ENCODE data around the gene TASP1. TPM values are rescaled to one million over a fixed set of nuclear protein-coding genes. Genes with fewer than 3 reads are reported as not detected.

The TASP1 gene
- total RNA-seq, 2 donors from 2014 or later = 15.8 to 16.6 TPM

GRCh38 chr20:13478366-13478765 is 160.4 kb downstream of the TASP1 start:
- no peak for TF ChIP-seq CTCF (conservative IDR thresholded peaks at IDR 0.05)
- DNase-seq = no peak
- 95% methylated on average over 2 of the region's 2 CpGs; no CpG with 5 or more reads in 1 of the 2 experiments for WGBS, 2 experiments (ENCODE audit: insufficient coverage in 1 of 2, insufficient read length in 1 of 2)
- Histone ChIP-seq H3K27ac (ENCODE audit: low read depth, low read length) (no peak overlapping the region), H3K9me3 (ENCODE audit: control insufficient read depth, low read length) (no peaks in the 10 kb centered on the region), H3K4me3 (ENCODE audit: low read length) (no peak overlapping the region), H3K4me1 (ENCODE audit: control insufficient read depth, insufficient read depth, low read length) (no peaks in the 10 kb centered on the region), H3K9ac (ENCODE audit: extremely low read depth, low read length, poor library complexity, severe bottlenecking) (no peak overlapping the region), H3K27me3 (ENCODE audit: control insufficient read depth, insufficient read depth, low read length, poor library complexity, severe bottlenecking) (no peaks in the 10 kb centered on the region), H3K36me3 (ENCODE audit: control insufficient read depth, insufficient read depth, low read length) (peaks cover 32% of the 10 kb centered on the region)
- Mint-ChIP-seq H3K4me3 (no peak overlapping the region), H3K4me1 (no peaks in the 10 kb centered on the region), H3K27me3 (ENCODE audit: insufficient read depth) (no peaks in the 10 kb centered on the region), H3K36me3 (ENCODE audit: low read depth) (peaks cover 40% of the 10 kb centered on the region), H3K9me3 (peaks cover 11% of the 10 kb centered on the region), H3K27ac (no peak overlapping the region)

GRCh38 chr20:13474467-13474866 is 164.3 kb downstream of the TASP1 start:
- no peak for TF ChIP-seq CTCF (conservative IDR thresholded peaks at IDR 0.05)
- WGBS, 2 experiments (ENCODE audit: insufficient coverage in 1 of 2, insufficient read length in 1 of 2) = 100% methylated on average over 1 of the region's 1 CpG; no CpG with 5 or more reads in 1 of the 2 experiments
- Histone ChIP-seq H3K36me3 (ENCODE audit: control insufficient read depth, insufficient read depth, low read length) (no peaks in the 10 kb centered on the region), H3K27me3 (ENCODE audit: control insufficient read depth, insufficient read depth, low read length, poor library complexity, severe bottlenecking) (no peaks in the 10 kb centered on the region), H3K4me1 (ENCODE audit: control insufficient read depth, insufficient read depth, low read length) (no peaks in the 10 kb centered on the region), H3K4me3 (ENCODE audit: low read length) (no peak overlapping the region), H3K9me3 (ENCODE audit: control insufficient read depth, low read length) (no peaks in the 10 kb centered on the region), H3K27ac (ENCODE audit: low read depth, low read length) (no peak overlapping the region), H3K9ac (ENCODE audit: extremely low read depth, low read length, poor library complexity, severe bottlenecking) (no peak overlapping the region)
- Mint-ChIP-seq H3K36me3 (ENCODE audit: low read depth) (peaks cover 19% of the 10 kb centered on the region), H3K9me3 (peaks cover 15% of the 10 kb centered on the region), H3K4me3 (no peak overlapping the region), H3K27ac (no peak overlapping the region), H3K27me3 (ENCODE audit: insufficient read depth) (no peaks in the 10 kb centered on the region), H3K4me1 (no peaks in the 10 kb centered on the region)
- no peak for DNase-seq

DNA sequence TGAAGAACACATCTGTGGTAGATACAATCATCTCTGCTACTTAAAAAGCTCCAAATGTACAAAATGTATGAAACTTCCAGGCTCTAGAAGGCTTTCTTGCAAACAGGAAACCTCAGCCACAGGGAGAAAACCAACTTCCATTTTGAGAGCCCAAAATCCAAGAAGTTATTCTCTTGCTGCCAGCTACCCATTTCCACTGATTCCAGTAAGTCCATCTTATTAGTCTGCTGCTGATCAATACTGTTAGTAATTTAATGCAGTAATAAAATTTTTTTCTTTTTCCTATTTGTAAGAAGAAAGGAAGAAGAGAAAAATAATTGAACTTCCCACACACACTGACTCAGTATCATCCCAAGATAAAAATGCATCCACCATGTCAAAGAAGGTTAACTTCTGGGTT is 169.5 kb downstream of the TASP1 start:
- DNase-seq = no peak
- H3K4me1 ChIP-seq (ENCODE audit: control insufficient read depth, insufficient read depth, low read length) = no peaks in the 10 kb centered on the region
- no peak for TF ChIP-seq CTCF (conservative IDR thresholded peaks at IDR 0.05)
- H3K27ac Mint-ChIP-seq = no peak overlapping the region
- H3K36me3 ChIP-seq (ENCODE audit: control insufficient read depth, insufficient read depth, low read length) = peaks cover 3% of the 10 kb centered on the region
- H3K27ac ChIP-seq (ENCODE audit: low read depth, low read length) = no peak overlapping the region
- H3K9me3 Mint-ChIP-seq = peaks cover 18% of the 10 kb centered on the region
- H3K27me3 Mint-ChIP-seq (ENCODE audit: insufficient read depth) = no peaks in the 10 kb centered on the region
- H3K4me3 ChIP-seq (ENCODE audit: low read length) = no peak overlapping the region
- no peaks in the 10 kb centered on the region for H3K27me3 ChIP-seq (ENCODE audit: control insufficient read depth, insufficient read depth, low read length, poor library complexity, severe bottlenecking)
- no peaks in the 10 kb centered on the region for H3K9me3 ChIP-seq (ENCODE audit: control insufficient read depth, low read length)
- H3K4me1 Mint-ChIP-seq = no peaks in the 10 kb centered on the region
- no peak overlapping the region for H3K4me3 Mint-ChIP-seq
- H3K9ac ChIP-seq (ENCODE audit: extremely low read depth, low read length, poor library complexity, severe bottlenecking) = no peak overlapping the region
- H3K36me3 Mint-ChIP-seq (ENCODE audit: low read depth) = peaks cover 18% of the 10 kb centered on the region

Data from endodermal cell (in vitro differentiated cells).